GM12878 (cell line): ENCODE measurements around the gene PPP2R5A. TPM values are rescaled to one million over a fixed set of nuclear protein-coding genes. Genes with fewer than 3 reads are reported as not detected.

Experiments used
- ATAC-seq: fragments of 200-7000 bp; cut with Tn5 transposase; 3 replicates; pipeline ENCODE4 v1.9.1; 2020; ENCODE audit warnings: mild to moderate bottlenecking, moderate library complexity
- BruUV-seq: library from RNA; stranded (reverse); fragments of 400-500 nt; replicated peaks from 2 replicates; lab custom pipeline; 2021; lab: Mats Ljungman, UMichigan
- CTCF ChIA-PET: fragments of 300-600 bp; sonication (Branson Sonifier 250); formaldehyde crosslinking; extraction: SDS; loops from one replicate; lab custom pipeline; 2021; ENCODE audit warnings: inconsistent platforms; lab: Yijun Ruan, JAX
- POLR2A ChIA-PET: fragments of 350-600 bp; formaldehyde crosslinking; extraction: SDS; loops from one replicate; lab custom pipeline; 2021; ENCODE audit warnings: inconsistent platforms; lab: Charles Lee
- RAD21 ChIA-PET: fragments of 300-600 bp; sonication (Branson Sonifier 250); formaldehyde crosslinking; loops from one replicate; lab custom pipeline; 2023; ENCODE audit warnings: antibody characterized with exemption; ENCODE audit not compliant: unreplicated experiment; lab: Charles Lee
- SMC1A ChIA-PET: fragments of 300-600 bp; sonication (Branson Sonifier 250); formaldehyde crosslinking; loops from one replicate; lab custom pipeline; 2023; ENCODE audit not compliant: unreplicated experiment, uncharacterized antibody; lab: Charles Lee
- DNase-seq: peaks from one replicate; pipeline ENCODE4 v3.0.0-alpha.2; 2011; ENCODE audit warnings: low read depth, low spot score
- FAIRE-seq: peaks from 3 replicates; lab custom pipeline; 2011; peaks lifted over from hg19 to GRCh38; lab: Jason Lieb, UNC
- H2AFZ ChIP-seq: 2 replicates; pipeline ENCODE4 v1.6.0; 2011; ENCODE audit warnings: low read depth, low read length, control low read depth; ENCODE audit not compliant: control insufficient read depth
- H3K27ac ChIP-seq: 2 replicates; pipeline ENCODE4 v1.5.1; 2011; ENCODE audit warnings: control low read depth; ENCODE audit not compliant: control insufficient read depth, insufficient read depth
- H3K27me3 ChIP-seq, 2 experiments: replicated peaks in 1 of 2; 2 replicates each; pipeline versions ENCODE4 v1.6.0 to v1.6.1; 2011; ENCODE audit warnings: low read length in 1 of 2; ENCODE audit not compliant: control insufficient read depth in 2 of 2, insufficient read depth in 2 of 2
- H3K36me3 ChIP-seq, 2 experiments: 2 replicates each; pipeline ENCODE4 v1.5.1; 2011; ENCODE audit warnings: low read length in 1 of 2; ENCODE audit not compliant: control insufficient read depth in 2 of 2, insufficient read depth in 2 of 2
- H3K4me1 ChIP-seq: 2 replicates; pipeline ENCODE4 v1.6.1; 2011; ENCODE audit warnings: mild to moderate bottlenecking, low read length, moderate library complexity, mixed read lengths; ENCODE audit not compliant: control insufficient read depth, insufficient read depth
- H3K4me2 ChIP-seq: 2 replicates; pipeline ENCODE4 v1.6.0; 2011; ENCODE audit warnings: control low read depth; ENCODE audit not compliant: control insufficient read depth, insufficient read depth
- H3K4me3 ChIP-seq: fragments of 200-600 bp; sonication (generic); 2 replicates; pipeline ENCODE4 v1.5.1; 2016
- H3K79me2 ChIP-seq: 2 replicates; pipeline ENCODE4 v1.6.0; 2011; ENCODE audit warnings: low read length; ENCODE audit not compliant: control insufficient read depth, insufficient read depth
- H3K9ac ChIP-seq: 2 replicates; pipeline ENCODE4 v1.8.0; 2011; ENCODE audit warnings: low read length, control low read depth, mixed read lengths; ENCODE audit not compliant: control insufficient read depth, insufficient read depth
- H3K9me3 ChIP-seq: replicated peaks from 3 replicates; pipeline ENCODE4 v1.5.1; 2011; ENCODE audit warnings: mild to moderate bottlenecking, low read length; ENCODE audit not compliant: control insufficient read depth, insufficient read depth
- H4K20me1 ChIP-seq: 2 replicates; pipeline ENCODE4 v1.6.0; 2011; ENCODE audit not compliant: control insufficient read depth, insufficient read depth
- GABPA ChIP-seq: IDR thresholded peaks from 2 replicates; pipeline ENCODE4 v1.6.1; 2014; ENCODE audit warnings: antibody characterized with exemption, low read depth, mild to moderate bottlenecking, inconsistent platforms
- GATAD2B ChIP-seq: fragments of 450-650 bp; conservative IDR thresholded peaks from 2 replicates; pipeline ENCODE4 v1.6.1; 2017; ENCODE audit warnings: low read depth, mild to moderate bottlenecking, moderate library complexity
- POU2F2 ChIP-seq: IDR thresholded peaks from 3 replicates; pipeline ENCODE4 v1.6.1; 2011; ENCODE audit warnings: low read depth, mild to moderate bottlenecking, low read length, borderline replicate concordance
- RAD21 ChIP-seq: IDR thresholded peaks from 2 replicates; pipeline ENCODE4 v1.6.1; 2011; ENCODE audit warnings: mild to moderate bottlenecking, low read depth, low read length, moderate library complexity; ENCODE audit not compliant: insufficient read depth
- RBBP5 ChIP-seq: fragments of 200-600 bp; sonication (generic); conservative IDR thresholded peaks from 2 replicates; pipeline ENCODE4 v1.6.1; 2016
- RFX5 ChIP-seq: IDR thresholded peaks from 2 replicates; pipeline ENCODE4 v1.6.1; 2011; ENCODE audit warnings: low read depth, low read length, improper control_type of control experiment
- SPI1 ChIP-seq: IDR thresholded peaks from 2 replicates; pipeline ENCODE4 v1.6.1; 2011; ENCODE audit warnings: low read depth, mild to moderate bottlenecking, low read length, moderate library complexity, borderline replicate concordance; ENCODE audit not compliant: insufficient read depth
- SUPT20H ChIP-seq: IDR thresholded peaks from 2 replicates; pipeline ENCODE4 v1.6.1; 2011; ENCODE audit warnings: low read depth, mild to moderate bottlenecking, low read length, moderate library complexity, borderline replicate concordance; ENCODE audit not compliant: control insufficient read depth
- ZBTB33 ChIP-seq: fragments of 450-650 bp; IDR thresholded peaks from 2 replicates; pipeline ENCODE4 v1.6.1; 2017; ENCODE audit warnings: mild to moderate bottlenecking
- WGBS: methylation state at CpG from one replicate; pipeline ENCODE4 v1.1.6; 2016; ENCODE audit warnings: low lambda C conversion rate; ENCODE audit not compliant: insufficient replicate concordance, insufficient coverage; ENCODE audit errors: missing lambda C conversion rate; 5-methylcytosine and 5-hydroxymethylcytosine counted together
- in situ Hi-C: fragments of 300-500 bp; cut with MboI; formaldehyde crosslinking; loops from 9 replicates; pipeline ENCODE4 v1.14.3; 2018; ENCODE audit warnings: mixed read lengths
- intact Hi-C: fragments of 100-400 bp; cut with micrococcal nuclease; formaldehyde crosslinking; loops from one replicate; pipeline ENCODE4 v1.14.2; 2022; ENCODE audit not compliant: unreplicated experiment
- polyA plus RNA-seq, 11 experiments: library from polyadenylated mRNA; depleted of rRNA in 4 of 11; unstranded in 6 of 11; stranded (reverse) in 5 of 11; fragments of >200 nt; fragmentation: Nextera tagmentation in 4 of 11; fragmentation: Illumina TruSeq in 1 of 11; extraction: Ambion mirVana in 4 of 11; extraction: Trizol in 1 of 11; gene quantifications; 1 replicate in 1 of 11; 2 replicates in 10 of 11; pipeline versions ENCODE4 v1.2.1 to v1.2.3, GENCODE V29; 2011 to 2016; ENCODE audit warnings: inconsistent platforms in 2 of 11, missing spikeins in 2 of 11, low read depth in 1 of 11
- total RNA-seq, 4 experiments: library from RNA; depleted of rRNA in 3 of 4; stranded (reverse); fragments of >200 nt in 3 of 4; fragmentation: Illumina TruSeq in 1 of 4; extraction: Trizol in 1 of 4; gene quantifications; 2 replicates each; pipeline versions ENCODE4 v1.2.1 to v1.2.3, GENCODE V29; 2013 to 2021
- TF ChIP-seq, protein P1 (sequence below), 3 experiments: IDR thresholded peaks in 2 of 3; conservative IDR thresholded peaks in 1 of 3; 2 replicates each; pipeline ENCODE4 v1.5.1; 2011; ENCODE audit warnings: low read depth in 3 of 3, low read length in 3 of 3, mild to moderate bottlenecking in 3 of 3, control low read depth in 2 of 3, moderate library complexity in 2 of 3, inconsistent platforms in 1 of 3, mixed read lengths in 1 of 3; ENCODE audit not compliant: control insufficient read depth in 2 of 3, insufficient read depth in 1 of 3; ENCODE audit errors: extremely low read depth in 1 of 3

The PPP2R5A gene
- total and polyA plus RNA-seq, 10 of the 15 experiments (the other 5 are each of a cell fraction or from before 2014, with no cell fraction given), result 15.4 to 40.6 (median 32.5) TPM

DNA sequence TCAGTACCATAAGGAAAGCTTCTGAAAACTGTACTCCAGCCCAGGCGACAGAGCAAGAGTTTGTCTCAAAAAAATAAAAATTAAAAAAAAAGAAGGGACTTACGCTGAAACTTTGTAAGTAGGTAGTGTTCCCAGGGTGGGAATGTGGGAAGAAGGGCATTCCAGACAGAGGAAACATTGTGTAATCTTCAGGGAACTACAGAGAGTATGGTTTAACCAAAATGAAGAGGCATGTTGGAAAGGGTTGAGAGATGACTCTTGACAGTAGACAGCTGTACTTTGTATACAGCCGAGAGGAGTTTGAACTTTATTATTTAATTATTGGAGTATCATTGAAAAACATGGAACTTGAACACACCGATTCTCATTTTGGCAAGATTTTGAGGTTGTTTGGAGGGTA lies 43.0 kb downstream of the PPP2R5A start:
- no peaks in the 10 kb centered on the region for H4K20me1 ChIP-seq

More for the DNA sequence above, 43.0 kb downstream of the PPP2R5A start:
- intact Hi-C loops, result no loop called here
- Histone ChIP-seq H3K9ac (no peak overlapping the region), H3K4me1 (no peaks in the 10 kb centered on the region), H3K4me2 (no peak overlapping the region), H3K36me3 (peaks cover 0 to 5% of the 10 kb centered on the region in 2 experiments; a peak in 1 of 4 replicates), H3K27me3 (no peaks in the 10 kb centered on the region), H3K4me3 (no peak overlapping the region), H3K79me2 (no peaks in the 10 kb centered on the region; the same call in 1 of the 2 replicates), H3K27ac (no peak overlapping the region), H2AFZ (no peak overlapping the region), H3K9me3 (no peaks in the 10 kb centered on the region)
- ChIA-PET SMC1A (interaction anchor here (1.0 to 1.9 kb wide), 3 partner anchors 12 to 128 kb away, joined by 3 to 6 read pairs (median 6); no protein-coding TSS in a partner anchor), POLR2A (no interaction called here), RAD21 (no interaction called here), CTCF (interaction anchor here (0.7 to 1.2 kb wide), 3 partner anchors 38 to 128 kb away, joined by 3 to 4 read pairs (median 4); no protein-coding TSS in a partner anchor)
- no peak for DNase-seq
- BruUV-seq, result no TSS peak
- no peak for FAIRE-seq
- TF ChIP-seq, protein P1, sequence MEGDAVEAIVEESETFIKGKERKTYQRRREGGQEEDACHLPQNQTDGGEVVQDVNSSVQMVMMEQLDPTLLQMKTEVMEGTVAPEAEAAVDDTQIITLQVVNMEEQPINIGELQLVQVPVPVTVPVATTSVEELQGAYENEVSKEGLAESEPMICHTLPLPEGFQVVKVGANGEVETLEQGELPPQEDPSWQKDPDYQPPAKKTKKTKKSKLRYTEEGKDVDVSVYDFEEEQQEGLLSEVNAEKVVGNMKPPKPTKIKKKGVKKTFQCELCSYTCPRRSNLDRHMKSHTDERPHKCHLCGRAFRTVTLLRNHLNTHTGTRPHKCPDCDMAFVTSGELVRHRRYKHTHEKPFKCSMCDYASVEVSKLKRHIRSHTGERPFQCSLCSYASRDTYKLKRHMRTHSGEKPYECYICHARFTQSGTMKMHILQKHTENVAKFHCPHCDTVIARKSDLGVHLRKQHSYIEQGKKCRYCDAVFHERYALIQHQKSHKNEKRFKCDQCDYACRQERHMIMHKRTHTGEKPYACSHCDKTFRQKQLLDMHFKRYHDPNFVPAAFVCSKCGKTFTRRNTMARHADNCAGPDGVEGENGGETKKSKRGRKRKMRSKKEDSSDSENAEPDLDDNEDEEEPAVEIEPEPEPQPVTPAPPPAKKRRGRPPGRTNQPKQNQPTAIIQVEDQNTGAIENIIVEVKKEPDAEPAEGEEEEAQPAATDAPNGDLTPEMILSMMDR (IDR thresholded peaks at IDR 0.05 in 2 of 3, conservative IDR thresholded peaks at IDR 0.05 in 1 of 3; ENCODE audit: control insufficient read depth in 2 of 3, extremely low read depth in 1 of 3, insufficient read depth in 1 of 3, low read depth in 3 of 3, low read length in 3 of 3), result no peak
- TF ChIP-seq RAD21, result no peak
- TF ChIP-seq RBBP5, result no peak
- no peak for TF ChIP-seq GABPA
- no peak for TF ChIP-seq GATAD2B
- TF ChIP-seq SUPT20H, result no peak
- no peak for TF ChIP-seq RFX5
- no peak for TF ChIP-seq POU2F2
- TF ChIP-seq ZBTB33, result no peak
- TF ChIP-seq SPI1, result no peak
- no peak for ATAC-seq
- in situ Hi-C loops, result no loop called here
- 96% methylated on average over 4 of the region's 4 CpGs for WGBS
